Cardiac muscle cell (in vitro differentiated cells and primary cell): ENCODE measurements around the gene EML2. TPM values are rescaled to one million over a fixed set of nuclear protein-coding genes. Genes with fewer than 3 reads are reported as not detected.

Experiments
- DNase-seq, 2 donors: peaks; one replicate each; pipeline versions ENCODE4 v3.0.0 to v3.0.0-alpha.2; 2010 to 2017; ENCODE audit warnings: low read depth in 1 of 2, low spot score in 1 of 2
- H3K27ac ChIP-seq: fragments of 200-600 bp; sonication (generic); 2 replicates; pipeline ENCODE4 v1.5.1; 2016
- H3K27me3 ChIP-seq: fragments of 200-600 bp; sonication (generic); 2 replicates; pipeline ENCODE4 v1.6.0; 2016; ENCODE audit warnings: control low read depth
- H3K36me3 ChIP-seq: fragments of 200-600 bp; sonication (generic); 2 replicates; pipeline ENCODE4 v1.5.1; 2016; ENCODE audit warnings: control low read depth
- H3K4me1 ChIP-seq: fragments of 200-600 bp; sonication (generic); 2 replicates; pipeline ENCODE4 v1.8.1; 2017; ENCODE audit warnings: low read depth, mild to moderate bottlenecking, mixed run types
- H3K4me3 ChIP-seq: fragments of 200-600 bp; sonication (generic); 2 replicates; pipeline ENCODE4 v1.5.1; 2016; ENCODE audit warnings: mild to moderate bottlenecking
- H3K9me3 ChIP-seq: fragments of 200-600 bp; sonication (generic); 2 replicates; pipeline ENCODE4 v1.5.1; 2017; ENCODE audit warnings: low read depth, mild to moderate bottlenecking, control low read depth
- CTCF ChIP-seq: IDR thresholded peaks from 2 replicates; pipeline ENCODE4 v1.5.1; 2012; ENCODE audit warnings: low read depth, mild to moderate bottlenecking, low read length
- polyA plus RNA-seq: library from polyadenylated mRNA; unstranded; fragments of >200 nt; fragmentation: Nextera tagmentation; extraction: Ambion mirVana; gene quantifications from 2 replicates; pipeline ENCODE4 v1.2.1, GENCODE V29; 2016
- total RNA-seq: library from RNA; depleted of rRNA; stranded (reverse); fragments of >200 nt; gene quantifications from 2 replicates; pipeline ENCODE4 v1.2.3, GENCODE V29; 2016

The EML2 gene
- total and polyA plus RNA-seq, 2 experiments from 2014 or later: 26.2 to 41.0 TPM

DNA sequence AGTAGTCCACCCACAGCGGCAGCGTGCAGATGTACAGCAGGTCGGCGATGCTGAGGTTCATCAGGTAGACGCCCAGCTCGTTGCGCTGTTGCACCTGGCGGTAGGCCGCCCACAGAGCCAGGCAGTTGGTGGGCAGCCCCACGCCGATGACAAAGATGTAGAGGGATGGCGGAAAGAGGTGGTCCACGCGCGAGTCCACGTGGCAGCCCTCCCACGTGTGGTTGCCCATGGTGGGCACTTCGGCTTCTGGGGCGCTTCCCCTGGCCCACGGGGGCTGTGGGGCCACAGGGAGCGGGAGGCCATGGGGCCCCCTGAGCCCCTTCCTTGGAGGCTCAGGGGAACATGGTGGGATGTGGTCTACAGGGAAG lies 47.6 kb downstream of the EML2 start:
- H3K27ac ChIP-seq: no peak overlapping the region
- no peaks in the 10 kb centered on the region for H3K9me3 ChIP-seq
- no peaks in the 10 kb centered on the region for H3K4me1 ChIP-seq
- DNase-seq: no peak
- H3K4me3 ChIP-seq: no peak overlapping the region
- no peaks in the 10 kb centered on the region for H3K36me3 ChIP-seq
- H3K27me3 ChIP-seq: peaks cover 23% of the 10 kb centered on the region
- TF ChIP-seq CTCF: no peak

DNA sequence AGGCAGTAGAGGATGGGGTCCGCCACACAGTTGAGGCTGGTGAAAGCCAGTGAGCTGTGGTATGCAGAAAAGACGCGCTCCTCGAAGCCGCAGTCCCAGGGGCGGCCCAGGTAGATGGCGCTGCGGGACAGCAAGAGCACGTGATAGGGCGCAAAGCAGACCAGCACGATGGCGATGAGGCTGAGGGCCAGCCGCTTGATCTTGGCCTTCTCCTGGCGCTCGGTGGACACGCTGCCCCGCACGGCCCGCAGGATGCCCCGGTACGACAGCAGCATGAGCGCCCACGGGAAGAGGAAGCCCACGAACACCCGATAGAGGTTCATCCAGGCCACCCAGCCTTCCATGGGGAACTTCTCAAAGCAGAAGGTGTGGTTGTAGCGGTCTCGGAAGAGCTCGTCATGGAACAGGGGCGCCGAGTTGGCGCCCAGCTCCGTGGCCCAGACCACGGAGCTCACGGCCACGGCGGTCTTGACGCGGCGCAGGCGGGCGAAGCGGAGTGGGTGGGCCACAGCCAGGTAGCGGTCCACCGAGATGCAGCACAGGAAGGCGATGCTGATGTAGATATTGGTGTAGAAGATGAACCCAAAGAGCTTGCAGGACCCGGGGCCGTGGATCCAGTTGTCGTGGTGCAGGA lies 48.1 kb downstream of the EML2 start:
- peak in 1 of 2 donors; percentile 76 for DNase-seq
- no peak overlapping the region for H3K4me3 ChIP-seq

GRCh38 chr19:45590300-45591003 lies 48.7 kb downstream of the EML2 start:
- DNase-seq: no peak
- H3K36me3 ChIP-seq: no peaks in the 10 kb centered on the region
- no peak overlapping the region for H3K27ac ChIP-seq
- peaks cover 13% of the 10 kb centered on the region for H3K27me3 ChIP-seq
- H3K9me3 ChIP-seq: no peaks in the 10 kb centered on the region
- no peak for TF ChIP-seq CTCF
- H3K4me3 ChIP-seq: no peak overlapping the region
- H3K4me1 ChIP-seq: no peaks in the 10 kb centered on the region

More for the DNA sequence above, 48.1 kb downstream of the EML2 start:
- no peaks in the 10 kb centered on the region for H3K4me1 ChIP-seq
- peaks cover 18% of the 10 kb centered on the region for H3K27me3 ChIP-seq
- no peaks in the 10 kb centered on the region for H3K9me3 ChIP-seq
- no peak overlapping the region for H3K27ac ChIP-seq
- peak; percentile 22 for TF ChIP-seq CTCF
- no peaks in the 10 kb centered on the region for H3K36me3 ChIP-seq

DNA sequence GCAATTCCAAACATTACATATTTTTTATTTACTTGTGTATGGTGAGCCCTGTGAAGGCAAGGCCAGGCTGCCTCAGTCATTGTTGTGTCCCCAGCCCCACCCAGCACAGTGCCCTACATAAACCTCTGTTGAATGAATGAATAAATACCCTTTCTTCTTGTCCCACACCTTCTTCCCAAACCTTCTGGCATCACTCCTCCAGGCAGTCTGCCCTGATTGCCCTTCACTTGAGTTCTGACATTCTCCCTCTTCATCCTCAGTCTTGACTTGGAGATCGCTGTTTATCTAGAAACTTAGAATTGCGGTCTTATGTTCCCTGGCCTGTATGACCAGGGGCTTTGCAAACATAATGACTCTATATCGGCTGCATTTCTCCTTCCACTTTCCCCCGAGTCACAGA lies 49.4 kb downstream of the EML2 start:
- Histone ChIP-seq H3K4me3 (no peak overlapping the region), H3K27me3 (peaks cover 11% of the 10 kb centered on the region), H3K4me1 (no peaks in the 10 kb centered on the region), H3K9me3 (no peaks in the 10 kb centered on the region), H3K27ac (no peak overlapping the region), H3K36me3 (no peaks in the 10 kb centered on the region)
- TF ChIP-seq CTCF: no peak
- no peak for DNase-seq

- Histone ChIP-seq H3K4me1 (peaks cover 3% of the 10 kb centered on the region), H3K27me3 (peaks cover 11% of the 10 kb centered on the region), H3K4me3 (no peak overlapping the region), H3K27ac (no peak overlapping the region), H3K36me3 (no peaks in the 10 kb centered on the region), H3K9me3 (no peaks in the 10 kb centered on the region)
- TF ChIP-seq CTCF: no peak
- DNase-seq: no peak
Measured at GRCh38 chr19:45587873-45588272, 51.3 kb downstream of the EML2 start.
